Cardiac fibroblast (primary cell): Measurements from ENCODE around the gene TOP2B.

Experiments
- DNase-seq, 2 donors: peaks; one replicate each; pipeline versions ENCODE4 v3.0.0 to v3.0.0-alpha.2; 2010; ENCODE audit warnings: low read depth in 2 of 2
- H3K4me3 ChIP-seq, 2 donors: replicated peaks in 1 of 2; 1 replicate in 1 of 2; 2 replicates in 1 of 2; pipeline ENCODE4 v1.5.1; 2011; ENCODE audit warnings: low read depth in 2 of 2, low read length in 2 of 2, mild to moderate bottlenecking in 2 of 2, moderate library complexity in 1 of 2
- CTCF ChIP-seq: IDR thresholded peaks from one replicate; pipeline ENCODE4 v1.5.1; 2011; ENCODE audit warnings: low read depth, mild to moderate bottlenecking, low read length, inconsistent platforms

Gene TOP2B

GRCh38 chr3:25677121-25677520, 12.4 kb upstream of the TOP2B start:
- H3K4me3 ChIP-seq = no peak overlapping the region
- no peak for TF ChIP-seq CTCF
- DNase-seq = no peak

GRCh38 chr3:25674670-25675069, 10.0 kb upstream of the TOP2B start:
- no peak for TF ChIP-seq CTCF
- no peak for DNase-seq
- no peak overlapping the region for H3K4me3 ChIP-seq

- H3K4me3 ChIP-seq = no peak overlapping the region
- TF ChIP-seq CTCF = no peak
- no peak for DNase-seq
These were observed 9.1 kb upstream of the TOP2B start for GRCh38 chr3:25673738-25674298.

GRCh38 chr3:25665315-25666280, 891 bp upstream of the TOP2B start:
- DNase-seq = peak in 1 of 2 donors; percentile 74
- H3K4me3 ChIP-seq = peak overlapping the region; percentile 81 to 83
- TF ChIP-seq CTCF = no peak

- peak in 1 of 2 donors; percentile 60 for DNase-seq
- no peak for TF ChIP-seq CTCF
- H3K4me3 ChIP-seq = peak overlapping the region; percentile 81 to 83
These were observed 567 bp downstream of the TOP2B start for GRCh38 chr3:25663869-25664811.

- TF ChIP-seq CTCF = no peak
- DNase-seq = peak in 1 of 2 donors; percentile 44
- H3K4me3 ChIP-seq = peak overlapping the region; percentile 81 to 83
These were observed 1.3 kb downstream of the TOP2B start for GRCh38 chr3:25663347-25663868.
